Uterus (tissue), 4 donors: Measurements from ENCODE around the gene TOPBP1. TPM values are rescaled to one million over a fixed set of nuclear protein-coding genes. Genes with fewer than 3 reads are reported as not detected.
"Not testable (repeated sequence)": the region's sequence is repeated elsewhere in the genome, so short reads cannot be mapped to it uniquely, and the experiment has no call there.

Experiments
- DNase-seq, 2 donors: peaks; one replicate each; pipeline ENCODE4 v3.0.0-alpha.2; 2019 to 2020
- H3K27ac ChIP-seq, 2 donors: fragments of 200-600 bp; sonication (generic); 1 replicate in 1 of 2; 2 replicates in 1 of 2; pipeline ENCODE4 v1.5.1; 2016 to 2018
- H3K27me3 ChIP-seq, 2 donors: fragments of 200-600 bp; sonication (generic); one replicate each; pipeline ENCODE4 v1.5.1; 2018 to 2019; ENCODE audit warnings: control low read depth in 1 of 2
- H3K36me3 ChIP-seq, 2 donors: fragments of 200-600 bp; sonication (generic); one replicate each; pipeline ENCODE4 v1.5.1; 2019; ENCODE audit warnings: control low read depth in 1 of 2
- H3K4me1 ChIP-seq, 2 donors: fragments of 200-600 bp; sonication (generic); one replicate each; pipeline ENCODE4 v1.5.1; 2018 to 2019; ENCODE audit warnings: control low read depth in 1 of 2
- H3K4me3 ChIP-seq, 2 donors: fragments of 200-600 bp; sonication (generic); 1 replicate in 1 of 2; 2 replicates in 1 of 2; pipeline ENCODE4 v1.5.1; 2018 to 2019; ENCODE audit warnings: mild to moderate bottlenecking in 1 of 2
- H3K9me3 ChIP-seq, 2 donors: fragments of 200-600 bp; sonication (generic); one replicate each; pipeline ENCODE4 v1.5.1; 2019; ENCODE audit warnings: control low read depth in 1 of 2
- POLR2A ChIP-seq, 2 donors: fragments of 450-650 bp; IDR thresholded peaks; one replicate each; pipeline ENCODE4 v1.6.1; 2016; ENCODE audit warnings: antibody characterized with exemption in 2 of 2, mild to moderate bottlenecking in 1 of 2, moderate library complexity in 1 of 2
- intact Hi-C: fragments of 100-400 bp; cut with DNase I; formaldehyde crosslinking; loops from one replicate; pipeline ENCODE4 v1.15.1; 2023; ENCODE audit warnings: low total_unique reads
- total RNA-seq, 4 donors: library from RNA; depleted of rRNA in 3 of 4; stranded (reverse); fragments of >200 nt in 3 of 4; gene quantifications; one replicate each; pipeline versions ENCODE4 v1.1.0 to v1.2.4, GENCODE V29; 2014 to 2023
- TF ChIP-seq, protein P1 (sequence below), 4 experiments: fragments of 200-600 bp in 2 of 4; fragments of 450-650 bp in 2 of 4; sonication (generic) in 2 of 4; IDR thresholded peaks; one replicate each; pipeline ENCODE4 v1.5.1; 2016 to 2019; ENCODE audit warnings: antibody characterized with exemption in 4 of 4, mild to moderate bottlenecking in 2 of 4, moderate library complexity in 1 of 4
- donor health status: DM: yes; HTN: yes; CAD: no.

The TOPBP1 gene
- total RNA-seq, 4 donors from 2014 or later: 12.3 to 51.6 (median 20.5) TPM

DNA sequence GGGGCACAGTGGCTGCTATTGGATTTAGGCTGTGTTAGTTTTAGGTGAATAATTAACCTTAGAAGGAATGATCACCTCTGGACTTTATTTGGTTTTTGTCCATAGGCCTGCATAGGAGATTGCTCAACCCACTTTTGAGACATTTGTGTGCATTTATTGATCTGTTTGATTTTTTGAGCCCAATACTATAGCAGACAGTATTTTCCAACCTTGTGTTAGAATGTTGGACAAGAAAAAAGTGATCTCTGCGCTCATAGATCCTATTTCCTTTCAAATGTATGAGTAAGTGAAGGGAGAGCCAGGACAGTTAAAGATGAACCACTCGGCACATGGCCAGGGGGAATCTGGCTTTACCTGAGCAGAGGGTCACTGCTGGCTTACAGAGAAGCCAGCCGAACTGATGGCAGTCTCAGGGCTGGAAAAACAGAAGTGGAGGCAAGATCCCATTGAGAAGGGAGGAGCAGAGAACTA lies 8.8 kb upstream of the TOPBP1 start:
- Histone ChIP-seq H3K36me3 (no peaks in the 10 kb centered on the region), H3K4me1 (no peaks in the 10 kb centered on the region), H3K4me3 (no peak overlapping the region), H3K27me3 (peaks cover 0 to 6% of the 10 kb centered on the region in 2 donors), H3K9me3 (no peaks in the 10 kb centered on the region), H3K27ac (no peak overlapping the region)
- DNase-seq: no peak
- intact Hi-C loops: no loop called here
- no peak for TF ChIP-seq POLR2A (IDR thresholded peaks at IDR 0.05)
- TF ChIP-seq, protein P1, sequence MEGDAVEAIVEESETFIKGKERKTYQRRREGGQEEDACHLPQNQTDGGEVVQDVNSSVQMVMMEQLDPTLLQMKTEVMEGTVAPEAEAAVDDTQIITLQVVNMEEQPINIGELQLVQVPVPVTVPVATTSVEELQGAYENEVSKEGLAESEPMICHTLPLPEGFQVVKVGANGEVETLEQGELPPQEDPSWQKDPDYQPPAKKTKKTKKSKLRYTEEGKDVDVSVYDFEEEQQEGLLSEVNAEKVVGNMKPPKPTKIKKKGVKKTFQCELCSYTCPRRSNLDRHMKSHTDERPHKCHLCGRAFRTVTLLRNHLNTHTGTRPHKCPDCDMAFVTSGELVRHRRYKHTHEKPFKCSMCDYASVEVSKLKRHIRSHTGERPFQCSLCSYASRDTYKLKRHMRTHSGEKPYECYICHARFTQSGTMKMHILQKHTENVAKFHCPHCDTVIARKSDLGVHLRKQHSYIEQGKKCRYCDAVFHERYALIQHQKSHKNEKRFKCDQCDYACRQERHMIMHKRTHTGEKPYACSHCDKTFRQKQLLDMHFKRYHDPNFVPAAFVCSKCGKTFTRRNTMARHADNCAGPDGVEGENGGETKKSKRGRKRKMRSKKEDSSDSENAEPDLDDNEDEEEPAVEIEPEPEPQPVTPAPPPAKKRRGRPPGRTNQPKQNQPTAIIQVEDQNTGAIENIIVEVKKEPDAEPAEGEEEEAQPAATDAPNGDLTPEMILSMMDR (IDR thresholded peaks at IDR 0.05): no peak

- Histone ChIP-seq H3K27ac (no peak overlapping the region), H3K4me3 (no peak overlapping the region), H3K9me3 (no peaks in the 10 kb centered on the region), H3K4me1 (no peaks in the 10 kb centered on the region), H3K36me3 (no peaks in the 10 kb centered on the region), H3K27me3 (peaks cover 0 to 5% of the 10 kb centered on the region in 2 donors)
- intact Hi-C loops: no loop called here
- TF ChIP-seq POLR2A (IDR thresholded peaks at IDR 0.05): no peak
- TF ChIP-seq, protein P1 (IDR thresholded peaks at IDR 0.05): no peak
- no peak for DNase-seq
Measured at GRCh38 chr3:133669949-133670524, 8.3 kb upstream of the TOPBP1 start.

DNA sequence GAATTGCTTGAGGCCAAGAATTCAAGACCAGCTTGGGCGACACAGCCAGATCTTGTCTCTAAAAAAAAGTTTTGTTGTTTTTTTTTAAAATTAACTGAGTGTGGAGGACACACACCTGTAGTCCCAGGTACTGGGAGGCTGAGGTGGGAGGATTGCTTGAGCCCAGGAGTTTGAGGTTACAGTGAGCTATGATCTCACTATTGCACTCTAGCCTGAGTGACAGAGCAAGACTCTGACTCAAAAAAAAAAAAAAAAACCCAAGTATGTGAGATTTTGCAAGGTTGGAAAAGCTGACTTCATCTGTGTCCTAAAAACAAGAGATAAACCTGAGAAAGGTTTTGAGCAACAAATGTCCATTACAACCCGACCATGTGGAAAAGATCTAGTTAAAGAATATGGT lies 5.4 kb upstream of the TOPBP1 start:
- Histone ChIP-seq H3K27me3 (no peaks in the 10 kb centered on the region), H3K27ac (no peak overlapping the region), H3K36me3 (no peaks in the 10 kb centered on the region), H3K4me3 (no peak overlapping the region), H3K4me1 (no peaks in the 10 kb centered on the region), H3K9me3 (no peaks in the 10 kb centered on the region)
- intact Hi-C loops: no loop called here
- TF ChIP-seq, protein P1 (IDR thresholded peaks at IDR 0.05): no peak
- no peak for DNase-seq

DNA sequence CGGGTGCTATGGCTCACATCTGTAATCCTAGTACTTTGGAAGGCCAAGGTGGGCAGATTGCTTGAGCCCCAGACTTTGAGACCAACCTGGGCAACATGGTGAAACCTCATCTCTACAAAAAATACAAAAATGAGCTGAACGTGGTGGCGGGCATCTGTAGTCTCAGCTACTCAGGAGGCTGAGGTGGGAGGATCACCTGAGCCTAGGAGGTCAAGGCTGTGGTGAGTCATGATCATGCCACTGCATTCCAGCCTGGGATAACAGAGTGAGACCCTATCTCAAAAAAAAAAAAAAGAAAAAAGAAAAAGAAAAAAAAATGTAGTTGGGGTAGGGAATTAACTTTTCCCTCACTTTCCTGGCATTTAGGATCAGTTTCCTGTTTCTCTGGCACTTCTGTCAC lies 3.4 kb upstream of the TOPBP1 start:
- intact Hi-C loops, H3K4me3 ChIP-seq, H3K27me3 ChIP-seq, H3K36me3 ChIP-seq, DNase-seq, H3K9me3 ChIP-seq, H3K4me1 ChIP-seq, H3K27ac ChIP-seq: not testable (repeated sequence)

DNA sequence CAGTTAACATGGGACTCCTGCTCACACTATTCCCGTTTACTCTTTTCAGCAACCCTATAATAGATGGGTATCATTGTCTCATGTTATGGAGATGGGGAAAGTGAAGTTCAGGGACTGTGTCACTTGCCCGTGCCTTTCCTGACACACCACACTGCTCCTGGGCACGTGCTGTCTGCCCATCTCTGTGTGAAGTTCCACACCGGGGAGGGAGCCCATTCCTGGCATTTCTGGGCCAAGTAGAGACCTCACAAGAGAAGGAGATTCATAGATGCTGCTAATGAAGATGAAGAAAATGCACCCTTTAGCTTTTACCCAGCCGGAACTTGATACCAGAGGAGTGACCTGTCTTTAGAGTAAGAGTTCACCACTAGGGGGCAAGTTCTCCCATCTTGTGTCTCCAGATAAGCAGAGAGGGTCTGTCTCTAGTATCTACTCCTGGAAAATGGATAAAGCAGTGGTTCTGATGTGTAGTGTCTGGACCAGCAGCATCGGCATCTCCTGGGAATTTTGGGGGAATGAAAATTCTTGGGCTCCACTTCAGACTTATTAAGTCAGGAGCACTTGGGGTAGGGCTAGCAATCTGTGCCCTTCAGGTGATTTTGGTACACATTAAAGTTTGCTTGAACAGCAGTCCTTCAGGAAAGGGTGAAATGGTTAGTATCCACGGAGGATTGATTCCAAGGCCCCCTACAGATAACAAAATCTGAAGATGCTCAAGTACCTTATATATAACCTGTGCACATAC lies 2.0 kb upstream of the TOPBP1 start:
- no peak for DNase-seq
- H3K9me3 ChIP-seq: no peaks in the 10 kb centered on the region
- intact Hi-C loops: no loop called here
- no peaks in the 10 kb centered on the region for H3K27me3 ChIP-seq
- no peak for TF ChIP-seq POLR2A (IDR thresholded peaks at IDR 0.05)
- TF ChIP-seq, protein P1 (IDR thresholded peaks at IDR 0.05): peak in 2 of 4 experiments; percentile 23 to 26
- H3K4me1 ChIP-seq: peaks cover 0 to 7% of the 10 kb centered on the region in 2 donors
- no peak overlapping the region for H3K4me3 ChIP-seq
- H3K27ac ChIP-seq: no peak overlapping the region
- H3K36me3 ChIP-seq: no peaks in the 10 kb centered on the region
